ENCODE results near the gene RNF215.

RNF215 gene

GRCh38 chr22:30373331-30374325, 13.6 kb downstream of the RNF215 start:
- H3K4me3 ChIP-seq (ENCODE audit: low read length) = no peak overlapping the region
- no peak for DNase-seq (ENCODE audit: low read depth)
- no peak for TF ChIP-seq CTCF (IDR thresholded peaks at IDR 0.05; ENCODE audit: insufficient read depth, low read depth, low read length, missing control alignments)

GRCh38 chr22:30372915-30373314, 14.3 kb downstream of the RNF215 start:
- TF ChIP-seq CTCF (IDR thresholded peaks at IDR 0.05; ENCODE audit: insufficient read depth, low read depth, low read length, missing control alignments) = no peak
- H3K4me3 ChIP-seq (ENCODE audit: low read length) = no peak overlapping the region
- DNase-seq (ENCODE audit: low read depth) = no peak

- TF ChIP-seq CTCF (IDR thresholded peaks at IDR 0.05; ENCODE audit: insufficient read depth, low read depth, low read length, missing control alignments) = no peak
- no peak overlapping the region for H3K4me3 ChIP-seq (ENCODE audit: low read length)
- DNase-seq (ENCODE audit: low read depth) = no peak
These were observed 15.2 kb downstream of the RNF215 start for GRCh38 chr22:30371981-30372380.

- no peak overlapping the region for H3K4me3 ChIP-seq (ENCODE audit: low read length)
- no peak for DNase-seq (ENCODE audit: low read depth)
- TF ChIP-seq CTCF (IDR thresholded peaks at IDR 0.05; ENCODE audit: insufficient read depth, low read depth, low read length, missing control alignments) = no peak
These were observed 15.9 kb downstream of the RNF215 start for GRCh38 chr22:30371321-30371720.

- no peak for DNase-seq (ENCODE audit: low read depth)
- no peak for TF ChIP-seq CTCF (IDR thresholded peaks at IDR 0.05; ENCODE audit: insufficient read depth, low read depth, low read length, missing control alignments)
- no peak overlapping the region for H3K4me3 ChIP-seq (ENCODE audit: low read length)
These were observed 16.5 kb downstream of the RNF215 start for GRCh38 chr22:30370641-30371230.

- DNase-seq (ENCODE audit: low read depth) = no peak
- no peak for TF ChIP-seq CTCF (IDR thresholded peaks at IDR 0.05; ENCODE audit: insufficient read depth, low read depth, low read length, missing control alignments)
- H3K4me3 ChIP-seq (ENCODE audit: low read length) = no peak overlapping the region
These were observed 18.8 kb downstream of the RNF215 start for GRCh38 chr22:30368420-30368819.
